A549 (cell line): ENCODE results near the gene TMEM140. TPM values are rescaled to one million over a fixed set of nuclear protein-coding genes. Genes with fewer than 3 reads are reported as not detected.

Experiments
- ATAC-seq, 2 experiments: fragments of 200-7000 bp in 1 of 2; fragments of >200 bp in 1 of 2; cut with Nextera tagmentation in 1 of 2; cut with Tn5 transposase in 1 of 2; 3 replicates each; pipeline versions ENCODE4 v1.8.0 to v1.9.1; 2018 to 2020; ENCODE audit warnings: mild to moderate bottlenecking in 1 of 2, moderate library complexity in 1 of 2
- CTCF ChIA-PET: fragments of 300-600 bp; sonication (Branson Sonifier 250); formaldehyde crosslinking; extraction: SDS; loops from one replicate; lab custom pipeline; 2021; ENCODE audit warnings: antibody characterized with exemption, inconsistent platforms; lab: Yijun Ruan, JAX
- POLR2A ChIA-PET: fragments of 350-600 bp; formaldehyde crosslinking; extraction: SDS; loops from one replicate; lab custom pipeline; 2021; ENCODE audit warnings: antibody characterized with exemption, inconsistent platforms; lab: Yijun Ruan, JAX
- DNase-seq, 2 experiments: peaks; one replicate each; pipeline versions ENCODE4 v3.0.0 to v3.0.0-alpha.2; 2011 to 2016; ENCODE audit warnings: low read depth in 1 of 2, low spot score in 1 of 2
- FAIRE-seq: peaks from 2 replicates; lab custom pipeline; 2011; peaks lifted over from hg19 to GRCh38; lab: Jason Lieb, UNC
- H3K27ac ChIP-seq, 2 experiments: fragments of >200 bp; sonication (Bioruptor Twin); formaldehyde crosslinking; 3 replicates each; pipeline ENCODE4 v1.5.1; 2016 to 2017
- H3K4me1 ChIP-seq: fragments of >200 bp; sonication (Bioruptor Twin); formaldehyde crosslinking; 3 replicates; pipeline ENCODE4 v1.6.1; 2016
- H3K4me2 ChIP-seq: fragments of >200 bp; sonication (Bioruptor Twin); formaldehyde crosslinking; 3 replicates; pipeline ENCODE4 v1.6.1; 2016
- H3K4me3 ChIP-seq: fragments of >200 bp; sonication (Bioruptor Twin); formaldehyde crosslinking; 3 replicates; pipeline ENCODE4 v1.5.1; 2016
- H3K9me3 ChIP-seq: fragments of >200 bp; sonication (Bioruptor Twin); formaldehyde crosslinking; 3 replicates; pipeline ENCODE4 v1.6.1; 2016
- BHLHE40 ChIP-seq: IDR thresholded peaks from 2 replicates; pipeline ENCODE4 v1.6.1; 2012; ENCODE audit warnings: low read depth, low read length, inconsistent platforms
- CHD2 ChIP-seq: fragments of 150-350 bp; IDR thresholded peaks from 2 replicates; pipeline ENCODE4 v1.6.1; 2014; ENCODE audit warnings: low read length; ENCODE audit not compliant: partially characterized antibody
- EHMT2 ChIP-seq: fragments of 200-600 bp; sonication (generic); IDR thresholded peaks from 2 replicates; pipeline ENCODE4 v1.6.1; 2016; ENCODE audit warnings: antibody characterized with exemption, low read depth, mild to moderate bottlenecking, moderate library complexity
- EP300 ChIP-seq, 2 experiments: fragments of >200 bp; sonication (Bioruptor Twin); formaldehyde crosslinking; IDR thresholded peaks; 2 replicates in 1 of 2; 3 replicates in 1 of 2; pipeline ENCODE4 v1.6.1; 2016 to 2017
- ESRRA ChIP-seq: fragments of 150-350 bp; IDR thresholded peaks from 2 replicates; pipeline ENCODE4 v1.6.1; 2014; ENCODE audit warnings: mild to moderate bottlenecking, low read length, borderline replicate concordance
- HDAC2 ChIP-seq: fragments of 200-600 bp; sonication (generic); IDR thresholded peaks from 2 replicates; pipeline ENCODE4 v1.6.1; 2016
- HOXA7 ChIP-seq: fragments of 250-450 bp; sonication (Bioruptor Pico); IDR thresholded peaks from 2 replicates; pipeline ENCODE4 v1.5.0; 2020; ENCODE audit warnings: mild to moderate bottlenecking, moderate library complexity
- MYC ChIP-seq: IDR thresholded peaks from 2 replicates; pipeline ENCODE4 v1.6.1; 2012; ENCODE audit warnings: mild to moderate bottlenecking, inconsistent platforms, low read length, improper control_type of control experiment, borderline replicate concordance
- NFE2L2 ChIP-seq: fragments of 150-350 bp; conservative IDR thresholded peaks from 2 replicates; pipeline ENCODE4 v1.6.1; 2014; ENCODE audit warnings: low read length
- NPAS2 ChIP-seq: fragments of 250-450 bp; sonication (Bioruptor Pico); IDR thresholded peaks from 2 replicates; pipeline ENCODE4 v1.8.0; 2022; ENCODE audit warnings: mild to moderate bottlenecking, moderate library complexity, borderline replicate concordance
- NR3C1 ChIP-seq: fragments of >200 bp; sonication (Bioruptor Twin); formaldehyde crosslinking; IDR thresholded peaks from 3 replicates; pipeline ENCODE4 v1.6.1; 2017
- RCOR1 ChIP-seq: fragments of 150-350 bp; IDR thresholded peaks from 2 replicates; pipeline ENCODE4 v1.6.1; 2014; ENCODE audit warnings: antibody characterized with exemption, low read length, low read depth
- TFCP2L1 ChIP-seq: fragments of 250-450 bp; sonication (Bioruptor Pico); IDR thresholded peaks from 2 replicates; pipeline ENCODE4 v1.5.0; 2021; ENCODE audit warnings: mild to moderate bottlenecking
- ZNF302 ChIP-seq: fragments of 250-450 bp; sonication (Bioruptor Pico); IDR thresholded peaks from 2 replicates; pipeline ENCODE4 v1.9.0; 2021; ENCODE audit warnings: inconsistent platforms, mild to moderate bottlenecking, moderate library complexity
- ZSCAN20 ChIP-seq: fragments of 250-450 bp; sonication (Bioruptor Pico); IDR thresholded peaks from 2 replicates; pipeline ENCODE4 v1.8.0; 2022; ENCODE audit warnings: mild to moderate bottlenecking, moderate library complexity
- WGBS: methylation state at CpG from one replicate; pipeline ENCODE4 v1.1.6; 2017; ENCODE audit errors: missing lambda C conversion rate; 5-methylcytosine and 5-hydroxymethylcytosine counted together
- polyA plus RNA-seq, 4 experiments: library from polyadenylated mRNA; depleted of rRNA in 3 of 4; stranded (reverse); fragments of >200 nt; fragmentation: RNase III in 1 of 4; extraction: RNeasy Plus Mini Kit Qiagen cat#74134 plus additional on column Dnase treatment in 1 of 4; gene quantifications; 2 replicates in 3 of 4; 3 replicates in 1 of 4; pipeline ENCODE4 v1.2.3, GENCODE V29; 2011 to 2017
- TF ChIP-seq, protein P1 (sequence below): fragments of 200-600 bp; sonication (generic); IDR thresholded peaks from 2 replicates; pipeline ENCODE4 v1.6.1; 2016; ENCODE audit warnings: antibody characterized with exemption, mild to moderate bottlenecking, moderate library complexity
- TF ChIP-seq, protein P2 (sequence below): IDR thresholded peaks from 2 replicates; pipeline ENCODE4 v1.6.1; 2012; ENCODE audit warnings: low read depth, borderline replicate concordance
- TF ChIP-seq, protein P3 (sequence below): IDR thresholded peaks from 2 replicates; pipeline ENCODE4 v1.6.1; 2012

Gene TMEM140
- polyA plus RNA-seq, 2 of the 4 experiments (the other 2 are of a cell fraction) = 0.72 to 0.87 TPM

DNA sequence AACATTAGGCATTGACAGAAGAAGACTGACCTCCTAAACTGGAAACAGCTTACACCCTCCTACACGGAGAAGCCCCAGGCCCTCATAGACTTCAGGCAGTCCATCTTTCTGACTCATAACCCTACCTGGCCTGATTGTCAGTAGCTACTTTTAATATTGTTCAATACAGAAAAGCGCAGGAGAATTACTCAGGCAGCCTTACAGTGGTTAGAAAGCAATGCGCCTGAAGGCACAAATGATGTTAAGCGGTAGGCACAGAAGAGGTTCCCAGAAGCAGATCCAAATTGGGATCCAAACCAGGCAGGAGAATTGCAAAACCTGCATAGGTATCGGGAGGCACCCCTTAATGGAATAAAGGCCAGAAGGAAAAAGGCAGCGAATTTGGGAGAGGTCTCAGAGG, 28.1 kb downstream of the TMEM140 start:
- no peak overlapping the region for H3K4me2 ChIP-seq
- TF ChIP-seq HOXA7 (CRISPR knock-in tag) (no peak), MYC (no peak), HDAC2 (no peak), NFE2L2 (no peak)
- TF ChIP-seq, protein P1, sequence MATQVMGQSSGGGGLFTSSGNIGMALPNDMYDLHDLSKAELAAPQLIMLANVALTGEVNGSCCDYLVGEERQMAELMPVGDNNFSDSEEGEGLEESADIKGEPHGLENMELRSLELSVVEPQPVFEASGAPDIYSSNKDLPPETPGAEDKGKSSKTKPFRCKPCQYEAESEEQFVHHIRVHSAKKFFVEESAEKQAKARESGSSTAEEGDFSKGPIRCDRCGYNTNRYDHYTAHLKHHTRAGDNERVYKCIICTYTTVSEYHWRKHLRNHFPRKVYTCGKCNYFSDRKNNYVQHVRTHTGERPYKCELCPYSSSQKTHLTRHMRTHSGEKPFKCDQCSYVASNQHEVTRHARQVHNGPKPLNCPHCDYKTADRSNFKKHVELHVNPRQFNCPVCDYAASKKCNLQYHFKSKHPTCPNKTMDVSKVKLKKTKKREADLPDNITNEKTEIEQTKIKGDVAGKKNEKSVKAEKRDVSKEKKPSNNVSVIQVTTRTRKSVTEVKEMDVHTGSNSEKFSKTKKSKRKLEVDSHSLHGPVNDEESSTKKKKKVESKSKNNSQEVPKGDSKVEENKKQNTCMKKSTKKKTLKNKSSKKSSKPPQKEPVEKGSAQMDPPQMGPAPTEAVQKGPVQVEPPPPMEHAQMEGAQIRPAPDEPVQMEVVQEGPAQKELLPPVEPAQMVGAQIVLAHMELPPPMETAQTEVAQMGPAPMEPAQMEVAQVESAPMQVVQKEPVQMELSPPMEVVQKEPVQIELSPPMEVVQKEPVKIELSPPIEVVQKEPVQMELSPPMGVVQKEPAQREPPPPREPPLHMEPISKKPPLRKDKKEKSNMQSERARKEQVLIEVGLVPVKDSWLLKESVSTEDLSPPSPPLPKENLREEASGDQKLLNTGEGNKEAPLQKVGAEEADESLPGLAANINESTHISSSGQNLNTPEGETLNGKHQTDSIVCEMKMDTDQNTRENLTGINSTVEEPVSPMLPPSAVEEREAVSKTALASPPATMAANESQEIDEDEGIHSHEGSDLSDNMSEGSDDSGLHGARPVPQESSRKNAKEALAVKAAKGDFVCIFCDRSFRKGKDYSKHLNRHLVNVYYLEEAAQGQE = no peak
- POLR2A ChIA-PET = no interaction called here
- no peak for DNase-seq
- peaks cover 26% of the 10 kb centered on the region for H3K4me1 ChIP-seq
- CTCF ChIA-PET = interaction anchor here (0.9 kb wide), 1 partner anchor 34 kb away, joined by 3 read pairs; no protein-coding TSS in a partner anchor
- no peak for ATAC-seq
- no peak for FAIRE-seq
- WGBS = 92% methylated on average over 6 of the region's 6 CpGs
- H3K9me3 ChIP-seq = no peaks in the 10 kb centered on the region
- H3K27ac ChIP-seq = no peak overlapping the region
- H3K4me3 ChIP-seq = no peak overlapping the region

DNA sequence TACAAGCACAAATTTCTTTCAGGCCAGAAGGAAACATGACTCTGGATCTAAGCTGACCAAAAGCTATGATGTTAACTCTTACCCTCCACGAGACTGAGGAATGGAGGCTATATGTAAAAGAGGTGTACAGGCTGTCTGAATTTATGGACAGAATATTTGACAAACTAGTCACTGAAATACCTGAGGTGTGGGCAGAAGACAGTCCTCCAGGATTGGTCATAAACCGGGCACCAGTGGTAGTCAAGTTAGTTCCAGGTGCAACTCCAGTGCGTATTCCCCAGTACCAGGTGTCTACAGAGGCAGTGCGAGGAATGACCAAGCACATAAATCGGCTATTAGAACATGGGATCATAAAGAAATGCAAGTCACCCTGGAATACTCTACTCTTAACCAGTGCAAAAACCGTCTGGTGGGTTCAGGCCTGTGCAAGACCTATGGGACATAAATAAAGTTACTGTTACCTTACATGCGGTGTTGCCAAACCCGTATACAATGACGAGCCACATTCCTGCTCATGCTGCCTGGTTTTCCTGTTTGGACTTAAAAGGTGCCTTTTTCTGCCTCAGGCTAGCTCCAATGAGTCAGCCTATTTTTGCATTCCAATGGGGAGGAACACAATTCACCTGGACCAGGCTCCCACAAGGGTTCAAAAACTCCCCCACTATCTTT, 29.3 kb downstream of the TMEM140 start:
- peaks cover 21% of the 10 kb centered on the region for H3K4me1 ChIP-seq
- FAIRE-seq = no peak
- DNase-seq = peak in 1 of 2 experiments; percentile 27
- H3K27ac ChIP-seq = peak overlapping the region in 1 of 2 experiments; percentile 62; a peak in 2 of 6 replicates
- CTCF ChIA-PET = interaction anchor here (0.9 kb wide), 1 partner anchor 32 kb away, joined by 3 read pairs; no protein-coding TSS in a partner anchor
- 0 out of 3 replicates have a peak overlapping the region, but pooled peaks have one; percentile 13 for H3K4me2 ChIP-seq
- no peak overlapping the region for H3K4me3 ChIP-seq
- WGBS = 78% methylated on average over 9 of the region's 9 CpGs
- no peaks in the 10 kb centered on the region for H3K9me3 ChIP-seq
- peak; percentile 48; the same call in 1 of the 2 replicates for TF ChIP-seq NFE2L2
- TF ChIP-seq, protein P2, sequence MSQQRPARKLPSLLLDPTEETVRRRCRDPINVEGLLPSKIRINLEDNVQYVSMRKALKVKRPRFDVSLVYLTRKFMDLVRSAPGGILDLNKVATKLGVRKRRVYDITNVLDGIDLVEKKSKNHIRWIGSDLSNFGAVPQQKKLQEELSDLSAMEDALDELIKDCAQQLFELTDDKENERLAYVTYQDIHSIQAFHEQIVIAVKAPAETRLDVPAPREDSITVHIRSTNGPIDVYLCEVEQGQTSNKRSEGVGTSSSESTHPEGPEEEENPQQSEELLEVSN = no peak
- TF ChIP-seq, all 56 proteins: peak for 1
- ATAC-seq = peak in 1 of 2 experiments; percentile 36; a peak in 3 of 6 replicates
- POLR2A ChIA-PET = no interaction called here

DNA sequence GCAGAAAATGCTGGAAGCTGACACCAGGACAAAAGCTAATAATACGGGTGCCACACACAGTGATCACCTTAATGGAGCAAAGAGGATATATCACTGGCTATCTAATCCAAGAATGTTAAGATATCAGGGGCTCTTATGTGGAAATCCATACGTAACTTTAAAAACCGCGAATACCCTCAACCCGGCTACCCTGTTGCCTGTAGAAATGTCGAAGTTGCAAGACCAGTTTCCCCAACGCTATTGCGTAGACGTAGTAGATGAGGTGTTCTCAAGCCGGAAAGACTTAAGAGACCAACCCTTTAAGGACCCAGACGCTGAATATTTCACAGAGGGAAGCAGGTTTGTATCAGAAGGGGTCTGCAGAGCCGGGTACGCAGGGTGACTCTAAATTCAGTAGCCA, 30.5 kb downstream of the TMEM140 start:
- no peak overlapping the region for H3K4me3 ChIP-seq
- ChIA-PET CTCF (interaction anchor here (0.8 to 4.3 kb wide), 5 partner anchors 8 to 176 kb away, joined by 3 to 26 read pairs (median 4); partner anchors contain the start of gene CYREN), POLR2A (no interaction called here)
- TF ChIP-seq NR3C1 (no peak), CHD2 (no peak), ESRRA (no peak)
- TF ChIP-seq, protein P3, sequence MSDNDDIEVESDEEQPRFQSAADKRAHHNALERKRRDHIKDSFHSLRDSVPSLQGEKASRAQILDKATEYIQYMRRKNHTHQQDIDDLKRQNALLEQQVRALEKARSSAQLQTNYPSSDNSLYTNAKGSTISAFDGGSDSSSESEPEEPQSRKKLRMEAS = no peak
- DNase-seq (no peak), ATAC-seq (no peak), FAIRE-seq (no peak)
- H3K4me2 ChIP-seq = no peak overlapping the region
- 86% methylated on average over 13 of the region's 13 CpGs for WGBS
- no peaks in the 10 kb centered on the region for H3K9me3 ChIP-seq
- H3K4me1 ChIP-seq = peaks cover 14% of the 10 kb centered on the region
- H3K27ac ChIP-seq = no peak overlapping the region

DNA sequence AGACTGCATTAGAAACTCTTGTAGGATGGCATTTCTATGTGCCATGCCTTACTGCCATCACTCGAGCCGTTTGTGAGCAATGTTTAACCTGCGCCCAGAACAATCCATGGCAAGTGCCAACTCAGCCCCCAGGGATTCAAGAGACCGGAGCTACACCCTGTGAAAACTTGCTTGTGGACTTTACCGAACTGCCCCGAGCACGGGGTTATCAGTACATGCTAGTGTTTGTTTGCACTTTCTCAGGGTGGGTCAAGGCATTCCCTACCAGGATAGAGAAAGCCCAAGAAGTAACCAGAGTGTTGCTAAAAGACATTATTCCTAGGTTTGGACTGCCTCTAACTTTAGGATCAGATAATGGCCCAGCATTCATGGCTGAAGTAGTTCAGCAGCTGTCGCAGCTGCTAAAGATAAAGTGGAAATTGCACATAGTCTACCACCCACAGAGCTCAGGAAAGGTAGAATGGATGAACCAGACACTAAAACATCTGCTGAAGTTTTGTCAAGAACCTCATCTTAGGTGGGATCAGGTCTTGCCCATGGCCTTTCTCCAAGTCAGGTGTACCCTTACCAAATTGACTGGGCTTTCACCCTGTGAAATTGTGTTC, 31.6 kb downstream of the TMEM140 start:
- Histone ChIP-seq H3K9me3 (no peaks in the 10 kb centered on the region), H3K4me2 (no peak overlapping the region), H3K4me3 (no peak overlapping the region), H3K27ac (no peak overlapping the region), H3K4me1 (peaks cover 14% of the 10 kb centered on the region)
- POLR2A ChIA-PET = interaction anchor here (1.8 kb wide), 1 partner anchor 8 kb away, joined by 6 read pairs; no protein-coding TSS in a partner anchor
- CTCF ChIA-PET = interaction anchor here (0.6 to 4.3 kb wide), 4 partner anchors 8 to 194 kb away, joined by 3 to 26 read pairs (median 4); partner anchors contain the start of gene CYREN
- TF ChIP-seq TFCP2L1 (no peak), MYC (no peak), BHLHE40 (no peak), ZNF302 (CRISPR knock-in tag) (no peak), RCOR1 (no peak), NR3C1 (no peak), EHMT2 (no peak), NPAS2 (CRISPR knock-in tag) (no peak), ZSCAN20 (no peak), HDAC2 (no peak), EP300 (IDR thresholded peaks at IDR 0.05) (no peak)
- TF ChIP-seq, protein P1 = no peak
- 96% methylated on average over 8 of the region's 8 CpGs for WGBS
- no peak for FAIRE-seq
- no peak for DNase-seq
- no peak for ATAC-seq
